CMK (cell line): ENCODE data around the gene RALGAPA2.

Experiments
- DNase-seq: peaks from one replicate; pipeline ENCODE4 v3.0.0-alpha.2; 2010; ENCODE audit warnings: low read depth

The RALGAPA2 gene

DNA sequence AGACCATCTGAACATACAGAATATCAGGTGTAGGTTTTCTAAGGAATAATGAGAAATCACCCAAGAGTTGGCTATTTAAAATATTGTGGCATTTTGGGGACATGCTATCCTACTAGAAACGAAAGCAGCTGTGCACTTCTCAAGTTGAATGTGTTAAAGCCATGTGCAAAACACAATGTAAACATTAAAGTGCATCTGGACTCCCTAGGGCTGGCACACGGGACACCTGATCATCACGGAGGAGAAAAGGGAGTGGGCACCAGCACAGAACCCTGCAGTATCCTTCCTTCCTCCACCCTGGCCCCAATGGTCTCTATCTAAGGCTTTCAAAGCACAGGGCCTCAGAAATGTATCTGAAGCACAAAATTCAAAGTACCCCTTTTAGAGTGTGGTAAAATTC, 250.3 kb downstream of the RALGAPA2 start:
- no peak for DNase-seq

DNA sequence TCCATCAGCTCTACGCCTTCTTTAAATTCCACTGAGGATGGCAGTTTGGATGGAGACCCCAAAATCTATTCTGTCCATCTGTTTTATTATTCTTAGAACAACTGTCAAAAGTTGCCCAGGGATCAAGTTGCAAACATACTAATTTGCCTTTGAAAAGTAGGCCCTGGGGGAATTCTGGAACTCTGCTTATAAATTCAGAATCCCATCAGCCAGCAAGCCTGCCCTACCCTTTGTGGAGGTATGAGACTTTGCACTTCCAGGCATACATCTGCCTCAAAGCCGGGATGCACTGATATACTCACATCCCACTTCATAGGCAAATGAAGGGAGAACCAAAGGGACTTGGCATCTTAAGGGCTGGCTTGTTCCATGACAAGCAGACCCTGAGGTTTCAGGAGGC, 250.9 kb downstream of the RALGAPA2 start:
- no peak for DNase-seq

DNA sequence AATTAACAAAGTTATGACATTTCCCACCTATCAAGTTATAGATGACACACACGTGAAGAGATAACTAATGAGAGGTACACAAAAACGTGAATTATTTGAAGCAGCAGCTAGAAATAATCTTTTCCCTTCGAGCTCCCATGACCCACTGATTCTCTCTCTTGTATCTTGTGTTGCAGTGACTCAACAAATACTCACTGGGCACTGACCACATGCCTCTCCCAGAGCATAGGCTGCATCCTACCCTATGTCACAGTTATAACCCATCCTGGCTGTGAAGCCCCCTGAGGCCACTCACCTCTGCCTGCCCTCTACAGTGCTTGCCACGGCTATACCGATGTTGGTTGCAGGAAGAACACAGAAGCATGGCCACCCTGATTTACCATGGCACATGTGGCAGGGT, 252.7 kb downstream of the RALGAPA2 start:
- no peak for DNase-seq

DNA sequence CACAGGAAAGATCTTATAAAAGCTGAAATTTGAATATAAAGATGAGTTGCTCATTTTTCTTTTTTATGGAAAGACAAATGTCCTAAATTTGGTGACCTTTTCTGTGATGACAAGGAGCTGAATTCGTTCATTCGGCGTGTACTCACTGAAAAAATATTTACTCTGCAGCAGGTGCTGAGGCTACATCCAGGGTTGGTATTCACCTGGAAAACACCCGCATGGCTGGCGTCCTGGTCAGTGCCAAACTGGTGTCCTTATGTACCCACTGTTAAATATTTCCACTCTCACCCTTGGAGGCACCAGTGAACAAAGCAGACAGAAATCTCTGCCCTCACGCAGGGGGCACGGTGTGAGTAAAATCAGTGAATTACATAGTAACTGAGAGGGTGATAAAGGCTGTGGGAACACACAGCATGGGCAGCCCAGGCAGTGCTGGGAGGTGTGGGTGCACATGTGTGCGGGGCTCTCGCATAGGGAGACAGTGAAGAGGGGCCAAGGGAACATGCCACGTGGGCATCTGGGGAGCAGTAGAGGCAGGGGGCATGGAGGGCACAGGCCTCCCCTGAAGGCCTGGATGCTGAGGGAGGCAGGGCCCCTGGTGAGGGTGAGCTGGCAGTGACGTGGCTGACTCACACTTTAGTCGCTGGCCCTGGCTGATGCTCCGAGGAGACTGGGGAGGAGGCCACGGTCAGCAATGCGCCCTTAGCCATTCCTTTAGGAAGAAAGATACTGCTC, 254.9 kb downstream of the RALGAPA2 start:
- no peak for DNase-seq

DNA sequence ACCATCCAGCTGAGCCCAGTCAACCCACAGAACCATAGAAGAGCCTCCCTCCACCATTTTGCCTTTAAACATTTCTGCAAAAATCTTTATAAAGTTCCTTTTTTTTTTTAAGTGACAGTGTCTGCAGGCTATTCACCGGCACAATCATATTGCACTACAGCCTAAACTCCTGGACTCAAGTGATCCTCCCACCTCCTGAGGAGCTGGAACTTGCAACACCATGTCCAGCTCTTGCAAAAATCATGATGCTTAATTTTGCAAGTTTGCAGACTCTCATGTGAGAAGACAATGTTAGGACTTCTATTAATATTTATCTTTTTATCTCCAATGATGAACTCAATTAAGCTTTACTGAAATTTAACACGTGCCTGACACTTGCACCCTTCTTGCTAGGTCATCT, 255.7 kb downstream of the RALGAPA2 start:
- DNase-seq = no peak

DNA sequence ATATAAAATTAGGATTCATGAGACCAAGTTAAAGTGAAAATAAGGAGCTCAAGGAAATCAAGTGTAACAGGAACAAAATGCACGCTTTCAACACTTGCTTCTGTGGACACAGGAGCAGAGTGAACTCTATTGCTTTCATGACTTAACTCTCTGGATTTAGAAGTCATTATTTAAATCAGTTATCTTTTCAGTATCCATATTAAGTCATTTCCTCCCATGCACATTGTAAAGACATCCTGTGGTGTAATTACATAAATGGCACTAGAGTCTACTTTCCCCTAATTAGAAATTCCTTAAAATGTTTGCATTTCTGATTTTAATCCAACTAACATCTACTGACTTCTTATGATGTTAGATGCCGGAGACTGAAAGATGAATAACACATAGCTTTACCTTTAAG, 256.5 kb downstream of the RALGAPA2 start:
- DNase-seq = no peak

DNA sequence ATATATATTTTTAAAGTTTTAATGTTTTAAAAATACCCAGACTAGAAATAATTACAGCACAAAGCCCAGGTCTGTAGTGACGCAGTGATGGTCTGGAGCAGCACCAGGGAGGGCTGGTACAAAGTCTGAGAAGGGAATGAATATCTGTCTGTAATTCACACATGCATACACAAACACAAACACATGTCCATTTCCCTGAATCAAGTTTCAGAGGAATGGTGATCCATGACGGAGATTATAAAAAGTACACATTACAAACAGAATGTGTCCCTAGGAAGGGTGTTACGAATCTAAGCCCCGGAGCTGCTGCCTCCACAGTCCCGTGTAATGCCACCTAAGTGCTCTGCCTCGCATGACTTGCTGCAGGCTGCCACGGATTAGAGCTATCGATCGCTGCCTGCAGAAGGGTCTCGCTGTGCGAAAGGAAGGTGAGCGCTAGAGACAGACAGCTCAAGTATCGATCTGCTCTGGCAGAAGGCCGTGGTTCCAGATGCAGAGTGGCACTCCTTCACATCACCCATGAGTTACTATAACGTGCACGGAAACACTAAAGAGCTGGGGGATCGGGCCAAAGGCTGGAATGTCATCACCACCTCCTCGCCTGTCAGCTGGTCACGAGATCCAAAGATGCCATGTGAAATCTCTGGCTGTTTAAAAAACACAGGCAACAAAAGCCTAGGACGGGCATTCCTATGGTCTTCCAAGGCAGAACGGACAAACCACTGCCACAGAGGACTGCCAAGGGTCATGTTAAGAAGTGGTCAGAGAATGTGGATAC, 257.4 kb downstream of the RALGAPA2 start:
- DNase-seq = no peak

DNA sequence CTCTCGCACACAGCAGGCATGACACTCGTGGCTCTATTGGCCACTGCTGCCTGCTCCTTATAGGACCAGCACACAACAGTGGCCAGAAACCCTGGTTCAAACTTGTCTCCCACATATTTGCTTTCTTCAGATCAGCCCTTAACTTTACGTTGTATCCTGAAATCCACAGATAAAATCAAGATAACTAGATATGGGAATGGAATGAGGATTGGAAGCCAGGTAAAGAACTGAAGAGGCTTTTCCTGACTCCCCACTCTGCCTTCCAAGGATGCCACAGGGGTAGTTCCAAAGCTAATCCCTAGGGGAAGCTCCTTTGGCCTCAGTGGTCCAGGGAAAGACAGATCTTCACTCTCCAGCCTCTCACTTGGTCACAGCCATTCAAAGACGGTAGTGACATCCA, 258.1 kb downstream of the RALGAPA2 start:
- DNase-seq = no peak

DNA sequence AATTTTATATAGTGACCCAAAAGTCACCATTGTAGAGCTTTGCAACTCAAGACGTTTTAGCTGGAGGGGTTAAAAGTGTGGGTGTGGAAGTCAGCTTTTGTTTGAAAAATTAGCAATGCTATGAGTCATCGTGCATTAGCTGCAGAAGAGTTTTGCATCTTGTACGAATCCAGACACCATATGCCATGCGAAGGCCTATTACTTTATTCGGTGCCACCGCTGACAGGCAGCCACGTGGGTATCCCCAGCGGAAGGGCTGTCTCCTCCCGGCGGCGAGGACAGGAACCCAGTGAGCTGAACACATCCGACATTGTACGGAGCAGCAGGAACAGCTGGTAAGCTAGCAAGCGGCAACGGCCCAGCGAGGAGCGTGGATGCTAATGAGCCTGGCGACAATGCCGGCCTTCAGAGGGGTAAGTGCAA, 260.2 kb downstream of the RALGAPA2 start:
- no peak for DNase-seq

DNA sequence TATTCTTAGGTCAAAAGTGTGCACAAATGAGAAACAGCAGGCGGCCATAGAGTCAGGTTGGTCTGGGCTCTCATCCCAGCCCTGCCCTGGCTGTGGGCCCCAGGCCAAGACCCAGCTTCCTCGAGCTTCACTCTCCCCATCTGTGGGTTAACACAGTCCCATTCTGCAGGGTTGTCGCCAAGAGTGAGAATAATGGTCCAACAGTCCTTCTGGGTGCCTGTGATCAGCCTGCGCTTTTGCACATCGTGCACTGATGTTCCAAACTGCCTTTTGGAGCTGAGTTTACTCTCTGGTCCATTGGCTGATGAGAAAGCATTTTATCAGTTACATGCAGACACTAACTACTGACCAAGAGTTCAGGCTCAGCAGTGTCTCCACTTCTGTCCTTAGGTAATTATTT, 261.9 kb downstream of the RALGAPA2 start:
- DNase-seq = no peak

DNA sequence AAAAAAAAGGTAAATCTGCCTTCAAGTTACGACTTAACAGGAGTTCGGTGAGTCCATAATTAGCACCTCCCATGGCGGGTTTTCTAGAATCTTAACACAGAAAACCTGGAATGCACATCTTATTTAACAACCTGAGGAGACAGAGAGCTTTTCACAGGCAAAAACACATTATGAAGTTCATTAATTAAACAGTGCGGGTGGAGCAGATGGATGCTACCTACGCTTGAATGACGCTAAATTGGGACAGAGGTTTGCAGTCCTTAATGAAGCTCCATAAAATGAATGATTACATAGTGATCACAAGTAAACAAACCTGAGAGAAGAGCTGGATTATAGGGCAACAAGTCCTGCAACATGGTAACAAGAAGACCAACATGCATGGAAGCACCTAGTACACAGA, 263.6 kb downstream of the RALGAPA2 start:
- DNase-seq = no peak

DNA sequence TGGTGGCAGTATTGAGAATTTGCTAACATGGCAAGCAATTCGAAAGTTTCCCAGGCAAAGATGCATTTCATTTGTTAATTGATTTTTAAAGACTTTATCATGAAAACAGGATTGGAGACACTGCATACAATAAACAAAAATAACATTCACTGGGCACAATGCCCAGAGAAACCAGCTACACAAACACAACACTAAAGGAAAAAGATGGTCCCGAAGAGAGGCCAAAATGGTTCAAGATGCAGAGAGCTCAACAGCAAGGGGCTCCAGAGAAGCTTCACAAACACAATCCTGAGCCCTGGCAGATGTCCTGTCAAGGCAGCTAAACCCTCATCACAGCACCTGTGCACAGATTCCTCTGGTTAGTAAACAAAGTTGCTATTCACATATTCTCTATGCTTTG, 265.2 kb downstream of the RALGAPA2 start:
- no peak for DNase-seq

DNA sequence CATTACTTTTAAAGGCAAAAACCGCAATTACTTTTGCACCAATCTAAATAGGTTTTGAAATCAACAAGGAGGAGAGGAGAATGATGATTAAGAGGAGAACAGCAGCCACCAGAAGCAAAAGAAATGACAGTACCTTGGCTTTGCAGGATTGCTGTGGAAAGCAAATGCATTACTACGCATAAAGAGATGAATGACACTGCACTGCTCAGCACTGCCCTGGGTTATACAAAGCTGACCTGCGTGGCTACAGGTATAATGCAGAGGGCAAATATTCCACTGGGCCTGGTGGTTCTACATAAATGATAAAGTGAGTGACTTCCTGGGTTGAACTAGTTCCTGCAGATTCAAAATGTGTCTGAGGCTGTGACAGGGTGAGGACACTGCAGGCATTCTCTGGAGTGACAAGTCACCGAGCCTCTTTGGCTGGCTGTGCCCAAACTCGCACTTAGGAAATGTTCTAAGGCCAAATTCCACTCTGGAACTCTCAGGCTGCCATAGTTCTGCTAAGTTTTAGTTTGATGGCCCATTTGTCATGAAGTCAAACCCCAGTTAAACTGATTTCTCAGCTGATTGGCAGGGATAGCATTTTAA, 265.9 kb downstream of the RALGAPA2 start:
- no peak for DNase-seq

DNA sequence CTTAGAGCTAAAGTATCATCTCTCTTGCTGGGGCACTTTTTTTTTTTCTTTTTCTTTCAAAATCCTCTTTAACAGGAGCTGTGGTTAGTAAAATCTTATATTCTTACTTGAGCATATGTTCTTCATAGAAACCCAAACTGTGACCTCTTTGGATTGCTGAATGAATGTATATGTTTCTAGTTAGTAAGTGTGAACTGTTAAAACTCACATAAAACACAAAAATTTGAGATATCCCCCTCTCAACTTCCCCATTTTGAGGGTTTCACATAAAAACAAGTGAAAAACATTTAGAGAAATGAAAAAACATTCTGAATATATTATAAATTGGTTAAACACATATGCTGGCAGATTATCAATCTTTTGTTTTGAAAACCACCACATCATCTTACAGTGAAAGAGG, 266.4 kb downstream of the RALGAPA2 start:
- no peak for DNase-seq

DNA sequence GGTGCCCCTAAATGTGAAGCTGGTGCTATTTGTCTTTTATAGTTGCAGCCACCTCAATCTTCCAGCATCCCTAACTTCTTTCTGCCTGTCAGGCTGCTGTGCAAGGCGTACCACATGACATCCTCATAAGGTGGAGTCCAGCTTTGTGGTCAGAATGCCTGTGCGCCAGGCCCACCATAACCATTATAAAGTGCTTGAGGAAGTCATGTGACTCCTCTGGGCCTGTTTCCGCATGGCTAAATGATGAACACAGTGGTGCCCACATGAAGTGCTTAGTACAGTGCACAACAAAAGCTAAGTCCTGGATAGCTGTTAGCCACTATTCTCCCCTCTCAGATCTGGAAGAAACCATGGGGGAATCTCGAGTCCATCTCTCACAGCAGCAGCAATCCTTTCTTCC, 268.9 kb downstream of the RALGAPA2 start:
- peak; percentile 12 for DNase-seq

DNA sequence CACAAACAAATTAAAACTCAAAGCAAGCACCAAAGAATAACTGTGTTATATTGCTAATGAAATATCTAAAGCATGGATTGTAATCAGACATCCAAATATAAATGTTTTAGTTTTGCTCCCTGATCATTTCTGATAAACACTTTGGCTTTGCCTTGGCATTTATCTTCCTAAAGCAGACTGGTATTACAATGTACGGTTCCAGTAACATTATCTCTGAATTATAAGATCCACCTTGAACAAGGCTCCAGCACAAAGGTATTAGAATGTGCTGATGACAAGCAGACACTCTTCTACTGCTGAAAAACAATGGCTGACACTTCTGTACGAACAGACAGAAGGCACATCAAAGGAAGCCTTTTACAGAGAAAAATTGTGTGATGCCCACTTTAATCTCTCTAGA, 270.0 kb downstream of the RALGAPA2 start:
- DNase-seq = no peak

DNA sequence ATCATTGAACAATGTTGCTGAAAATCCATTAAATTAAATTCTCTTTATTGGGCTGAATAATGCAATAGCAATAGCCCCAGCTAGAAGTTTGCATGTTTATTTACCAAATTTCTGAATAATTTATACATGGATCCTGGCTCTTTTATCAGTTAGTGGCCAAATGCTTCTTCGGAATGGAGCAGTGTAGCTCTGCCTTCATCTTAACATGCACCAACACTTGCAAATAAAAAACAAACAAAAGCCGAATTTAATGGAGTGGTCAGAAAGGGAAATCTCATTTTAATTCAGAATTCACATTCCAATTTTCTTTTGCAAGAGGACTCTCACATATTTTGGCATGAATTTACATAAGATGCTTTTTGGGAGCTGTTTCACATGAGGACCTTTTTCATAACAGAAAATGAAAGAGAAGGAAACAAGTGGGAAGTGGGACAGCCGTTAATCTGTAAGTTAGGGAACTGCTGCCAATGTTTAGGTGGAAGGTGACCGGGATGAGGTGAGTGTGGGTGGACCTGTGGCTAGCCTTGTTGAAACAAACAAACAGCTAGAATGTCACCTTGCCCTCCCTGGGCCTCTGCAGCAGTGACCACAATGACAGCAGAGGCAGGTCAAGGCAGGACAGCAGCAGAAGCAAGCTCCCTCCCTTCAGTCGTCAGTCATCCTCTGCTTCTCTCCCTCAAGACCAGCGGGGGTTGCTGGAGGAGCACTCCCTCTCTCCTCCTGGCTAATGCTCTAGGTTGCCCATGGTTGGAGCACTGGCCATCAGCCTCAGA, 271.4 kb downstream of the RALGAPA2 start:
- no peak for DNase-seq

DNA sequence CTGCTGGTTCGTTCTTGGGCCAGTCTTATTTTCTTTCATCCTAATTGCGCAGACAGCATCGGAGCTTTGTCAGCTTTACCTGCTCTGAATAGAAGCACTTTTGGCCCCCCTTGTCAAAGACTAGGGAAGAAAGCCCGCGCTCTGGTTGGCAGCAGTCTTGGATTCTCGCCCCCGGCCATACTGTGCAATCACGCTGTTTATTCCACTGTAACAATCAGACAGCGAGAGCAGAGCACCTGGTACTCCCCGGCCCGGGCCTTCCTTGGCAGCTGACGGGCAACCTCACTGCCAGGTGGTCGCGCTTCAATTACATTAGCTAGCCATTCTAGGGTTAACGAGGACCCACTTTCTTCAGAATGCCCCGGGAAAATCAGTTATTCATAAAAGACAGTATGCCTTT, 272.0 kb downstream of the RALGAPA2 start:
- DNase-seq = no peak

DNA sequence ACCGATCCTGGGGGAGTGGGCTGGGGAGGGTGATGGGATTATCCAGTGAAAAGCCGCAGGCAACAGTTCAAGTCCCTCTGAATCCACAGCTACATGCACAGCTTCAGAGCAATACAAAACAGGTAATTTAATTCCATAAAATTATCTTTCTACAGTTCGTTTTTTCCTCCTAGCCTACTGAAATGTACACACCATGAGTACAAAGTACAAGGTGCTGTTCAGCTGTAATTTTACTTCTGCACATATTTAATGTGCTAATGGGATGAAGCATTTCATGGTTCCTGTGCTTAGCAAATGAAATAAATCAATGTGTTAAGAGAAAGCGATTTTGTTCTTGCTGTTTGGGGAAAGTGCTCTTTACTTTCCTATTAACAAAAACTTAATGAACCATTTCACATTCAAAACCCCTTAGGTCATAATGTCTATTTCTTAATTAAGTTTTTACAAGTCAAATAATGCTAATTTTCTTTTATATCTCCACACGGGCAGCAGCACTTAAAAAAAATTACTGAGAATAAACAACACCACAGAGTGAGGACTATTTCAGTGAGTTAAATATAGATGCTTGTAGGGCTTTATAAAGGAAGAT, 272.7 kb downstream of the RALGAPA2 start:
- DNase-seq = no peak

DNA sequence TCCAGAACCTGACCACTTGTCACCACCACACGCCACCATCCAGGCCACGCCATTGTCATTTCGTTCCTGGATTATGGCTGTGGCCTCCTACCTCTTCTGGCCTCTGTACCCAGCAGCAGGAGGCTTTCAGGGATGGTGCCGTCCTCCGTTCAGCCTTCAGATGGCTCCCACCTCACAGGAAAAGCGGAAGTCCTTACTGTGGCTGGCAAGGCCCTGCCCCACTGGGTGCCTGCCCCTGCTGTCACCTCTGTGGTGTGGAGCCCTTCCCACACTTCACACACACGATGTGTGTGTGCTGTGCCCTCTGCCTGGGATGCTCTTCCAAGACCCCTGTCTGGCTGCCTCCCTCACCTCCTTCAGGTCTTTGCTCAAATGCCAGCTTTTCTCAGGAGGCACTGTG, 275.1 kb downstream of the RALGAPA2 start:
- no peak for DNase-seq

DNA sequence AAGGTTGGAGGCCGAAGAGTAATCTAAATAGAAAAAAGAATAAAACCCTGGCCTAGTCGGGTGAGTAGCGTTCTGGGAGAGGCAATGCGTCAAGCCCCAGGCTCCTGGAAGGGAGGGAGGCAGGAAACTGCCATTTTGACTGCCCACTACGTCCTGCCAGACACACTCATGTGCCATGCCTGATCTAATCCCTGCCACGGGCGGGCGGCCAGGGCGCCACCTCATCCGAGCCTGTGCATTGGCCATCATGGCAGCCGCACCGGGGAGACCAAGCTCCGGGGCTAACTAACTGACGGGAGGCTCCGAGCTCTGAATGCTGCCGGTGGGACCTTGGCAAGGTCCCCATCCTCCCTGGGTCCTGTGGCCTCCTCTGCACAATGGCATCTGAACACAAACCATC, 275.8 kb downstream of the RALGAPA2 start:
- no peak for DNase-seq

DNA sequence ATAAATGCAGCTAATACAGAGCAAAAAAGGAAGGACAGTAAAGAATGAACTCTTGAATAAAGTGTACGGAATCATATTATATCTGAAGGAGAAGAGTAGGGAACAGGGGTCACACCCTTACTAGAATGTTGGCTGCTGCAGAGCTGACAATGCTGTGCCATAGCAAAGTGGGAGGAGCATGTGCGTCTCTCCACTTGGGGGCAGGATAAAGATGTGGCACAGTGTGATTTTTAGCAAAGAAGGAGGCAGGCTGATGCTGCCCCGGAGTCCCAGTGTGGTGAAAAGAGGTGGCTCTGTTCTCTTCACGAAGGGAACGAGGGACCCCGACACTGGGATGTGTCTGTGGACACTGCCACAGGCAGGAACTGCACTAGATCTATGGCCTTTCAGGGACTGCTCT, 277.0 kb downstream of the RALGAPA2 start:
- DNase-seq = no peak
